ENCODE data around the gene DCBLD1. TPM values are rescaled to one million over a fixed set of nuclear protein-coding genes. Genes with fewer than 3 reads are reported as not detected.

The DCBLD1 gene
- total and polyA plus RNA-seq, 2 of the 13 experiments (the other 11 are each of a cell fraction or from before 2014, with no cell fraction given), result 23.2 to 41.5 TPM

GRCh38 chr6:117493470-117493869, 11.0 kb downstream of the DCBLD1 start:
- DNase-seq (ENCODE audit: low spot score), result no peak
- intact Hi-C loops (cut with micrococcal nuclease; ENCODE audit: unreplicated experiment) (no loop called here), in situ Hi-C loops (cut with HindIII; ENCODE audit: extremely low pct_ligation_motif_present, low pct_unique_long_range_greater_than_20kb) (no loop called here)
- ChIA-PET POLR2A (interaction anchor here (2.3 kb wide), 1 partner anchor 10 kb away, joined by 5 read pairs; no protein-coding TSS in a partner anchor), CTCF (ENCODE audit: low intra/inter-chr PET ratio, low total read pairs) (no interaction called here)
- no peak for FAIRE-seq
- no peak overlapping the region for H3K27ac ChIP-seq (ENCODE audit: extremely low read length, insufficient read depth, low read length)
- H2AFZ ChIP-seq (ENCODE audit: low read length), result no peak overlapping the region
- no peaks in the 10 kb centered on the region for H4K20me1 ChIP-seq (ENCODE audit: insufficient read depth, low read length)
- H3K4me2 ChIP-seq (ENCODE audit: low read depth, low read length), result no peak overlapping the region
- H3K27me3 ChIP-seq (ENCODE audit: control insufficient read depth in 1 of 2, insufficient read depth in 2 of 2, low read length in 2 of 2), result no peaks in the 10 kb centered on the region
- 98% methylated on average over 2 of the region's 2 CpGs for WGBS (ENCODE audit: low lambda C conversion rate)
- H3K4me3 ChIP-seq (replicated peaks in 1 of 3; ENCODE audit: insufficient read depth in 1 of 3, low read depth in 2 of 3, low read length in 3 of 3), result no peak overlapping the region
- BruUV-seq (replicated peaks), result no TSS peak
- peaks cover 0 to 6% of the 10 kb centered on the region in 2 experiments; a peak in 2 of 5 replicates for H3K36me3 ChIP-seq (replicated peaks in 1 of 2; ENCODE audit: control insufficient read depth in 1 of 2, insufficient read depth in 2 of 2, low read length in 2 of 2)
- H3K79me2 ChIP-seq (ENCODE audit: insufficient read depth, low read length), result peaks cover 97% of the 10 kb centered on the region
- no peak for ATAC-seq
- H3K9me3 ChIP-seq (ENCODE audit: low read length), result no peaks in the 10 kb centered on the region
- TF ChIP-seq KDM1A (CRISPR knock-in tag; IDR thresholded peaks at IDR 0.05) (0 out of 2 replicates have a peak, but pooled peaks have one; percentile 52), TOE1 (CRISPR knock-in tag; IDR thresholded peaks at IDR 0.05) (no peak), ZNF629 (CRISPR knock-in tag; conservative IDR thresholded peaks at IDR 0.05) (peak; percentile 93), RCOR2 (CRISPR knock-in tag; IDR thresholded peaks at IDR 0.05) (0 out of 2 replicates have a peak, but pooled peaks have one; percentile 48), AHR (CRISPR knock-in tag; IDR thresholded peaks at IDR 0.05) (no peak)
- H3K9ac ChIP-seq (ENCODE audit: insufficient read depth, low read depth, low read length), result no peak overlapping the region
- peaks cover 39% of the 10 kb centered on the region for H3K4me1 ChIP-seq (ENCODE audit: insufficient read depth, low read length)

- no peak overlapping the region for H3K4me2 ChIP-seq (ENCODE audit: low read depth, low read length)
- no peak overlapping the region for H3K27ac ChIP-seq (ENCODE audit: extremely low read length, insufficient read depth, low read length)
- DNase-seq (ENCODE audit: low spot score), result no peak
- ChIA-PET CTCF (ENCODE audit: low intra/inter-chr PET ratio, low total read pairs) (no interaction called here), POLR2A (interaction anchor here (2.3 kb wide), 1 partner anchor 11 kb away, joined by 5 read pairs; no protein-coding TSS in a partner anchor)
- H3K4me1 ChIP-seq (ENCODE audit: insufficient read depth, low read length), result peaks cover 39% of the 10 kb centered on the region
- H4K20me1 ChIP-seq (ENCODE audit: insufficient read depth, low read length), result no peaks in the 10 kb centered on the region
- in situ Hi-C loops (cut with HindIII; ENCODE audit: extremely low pct_ligation_motif_present, low pct_unique_long_range_greater_than_20kb), result no loop called here
- no peaks in the 10 kb centered on the region for H3K9me3 ChIP-seq (ENCODE audit: low read length)
- H2AFZ ChIP-seq (ENCODE audit: low read length), result no peak overlapping the region
- H3K36me3 ChIP-seq (replicated peaks in 1 of 2; ENCODE audit: control insufficient read depth in 1 of 2, insufficient read depth in 2 of 2, low read length in 2 of 2), result no peaks in the 10 kb centered on the region; a peak in 2 of 5 replicates
- H3K9ac ChIP-seq (ENCODE audit: insufficient read depth, low read depth, low read length), result no peak overlapping the region
- no peak for ATAC-seq
- no peaks in the 10 kb centered on the region for H3K27me3 ChIP-seq (ENCODE audit: control insufficient read depth in 1 of 2, insufficient read depth in 2 of 2, low read length in 2 of 2)
- H3K79me2 ChIP-seq (ENCODE audit: insufficient read depth, low read length), result peaks cover 97% of the 10 kb centered on the region
- WGBS (ENCODE audit: low lambda C conversion rate), result 95% methylated on average over 2 of the region's 2 CpGs
- no peak overlapping the region for H3K4me3 ChIP-seq (replicated peaks in 1 of 3; ENCODE audit: insufficient read depth in 1 of 3, low read depth in 2 of 3, low read length in 3 of 3)
- no TSS peak for BruUV-seq (replicated peaks)
- no peak for FAIRE-seq
- intact Hi-C loops (cut with micrococcal nuclease; ENCODE audit: unreplicated experiment), result no loop called here
- TF ChIP-seq MTERF4 (CRISPR knock-in tag; IDR thresholded peaks at IDR 0.05) (no peak), ZNF101 (CRISPR knock-in tag; IDR thresholded peaks at IDR 0.05; ENCODE audit: borderline replicate concordance, low read depth) (no peak), U2AF1 (optimal IDR thresholded peaks at IDR 0.05; ENCODE audit: low read depth, low read length) (no peak), CSRNP1 (CRISPR knock-in tag; IDR thresholded peaks at IDR 0.05) (no peak), TEF (CRISPR knock-in tag; IDR thresholded peaks at IDR 0.05) (no peak), ZNF496 (CRISPR knock-in tag; IDR thresholded peaks at IDR 0.05; ENCODE audit: insufficient replicate concordance) (no peak), ZNF841 (CRISPR knock-in tag; IDR thresholded peaks at IDR 0.05; ENCODE audit: borderline replicate concordance) (no peak), ZNF432 (CRISPR knock-in tag; IDR thresholded peaks at IDR 0.05; ENCODE audit: borderline replicate concordance) (no peak), ZNF552 (CRISPR knock-in tag; IDR thresholded peaks at IDR 0.05; ENCODE audit: borderline replicate concordance) (no peak), AGO1 (IDR thresholded peaks at IDR 0.05; ENCODE audit: low read depth, low read length, poor library complexity, severe bottlenecking) (no peak)
Observed at GRCh38 chr6:117494283-117494682, 11.8 kb downstream of the DCBLD1 start.
